HepG2 (cell line): ENCODE measurements around the gene CIAO2B. TPM values are rescaled to one million over a fixed set of nuclear protein-coding genes. Genes with fewer than 3 reads are reported as not detected.

ENCODE experiments used
- ATAC-seq: fragments of 200-7000 bp; cut with Tn5 transposase; 3 replicates; pipeline ENCODE4 v1.9.1; 2020; ENCODE audit warnings: mild to moderate bottlenecking, moderate library complexity
- BruUV-seq: library from RNA; stranded (reverse); fragments of 400-500 nt; replicated peaks from 2 replicates; lab custom pipeline; 2021; lab: Mats Ljungman, UMichigan
- CTCF ChIA-PET: fragments of 300-600 bp; formaldehyde crosslinking; extraction: SDS; loops from one replicate; lab custom pipeline; 2021; ENCODE audit warnings: low total read pairs, inconsistent platforms, low intra/inter-chr PET ratio; lab: Yijun Ruan, JAX
- POLR2A ChIA-PET: fragments of 350-600 bp; sonication (Branson Sonifier 250); formaldehyde crosslinking; loops from one replicate; lab custom pipeline; 2020; ENCODE audit warnings: antibody characterized with exemption, inconsistent platforms; lab: Yijun Ruan, JAX
- DNase-seq: peaks from one replicate; pipeline ENCODE4 v3.0.0-alpha.2; 2015; ENCODE audit warnings: low spot score
- FAIRE-seq: peaks from 3 replicates; lab custom pipeline; 2011; peaks lifted over from hg19 to GRCh38; lab: Jason Lieb, UNC
- H2AFZ ChIP-seq: one replicate; pipeline ENCODE4 v1.6.1; 2011; ENCODE audit warnings: low read length, inconsistent platforms
- H3K27ac ChIP-seq: fragments of 300-600 bp; 3 replicates; pipeline ENCODE4 v1.8.0; 2011; ENCODE audit warnings: mixed run types, mild to moderate bottlenecking, mixed read lengths, low read length, inconsistent platforms; ENCODE audit not compliant: insufficient read depth; ENCODE audit errors: extremely low read length
- H3K27me3 ChIP-seq, 2 experiments: fragments of 200-600 bp in 1 of 2; 2 replicates in 1 of 2; 3 replicates in 1 of 2; pipeline versions ENCODE4 v1.6.0 to v1.8.0; 2011; ENCODE audit warnings: low read length in 2 of 2, mild to moderate bottlenecking in 2 of 2, moderate library complexity in 2 of 2, inconsistent platforms in 1 of 2; ENCODE audit not compliant: insufficient read depth in 2 of 2, control insufficient read depth in 1 of 2
- H3K36me3 ChIP-seq, 2 experiments: fragments of 200-600 bp in 1 of 2; replicated peaks in 1 of 2; 2 replicates in 1 of 2; 3 replicates in 1 of 2; pipeline versions ENCODE4 v1.5.1 to v1.8.0; 2011; ENCODE audit warnings: low read length in 2 of 2, inconsistent platforms in 1 of 2; ENCODE audit not compliant: insufficient read depth in 2 of 2, control insufficient read depth in 1 of 2
- H3K4me1 ChIP-seq: 2 replicates; pipeline ENCODE4 v1.5.1; 2012; ENCODE audit warnings: low read length, inconsistent platforms; ENCODE audit not compliant: insufficient read depth
- H3K4me2 ChIP-seq: 2 replicates; pipeline ENCODE4 v1.6.0; 2011; ENCODE audit warnings: low read depth, low read length, inconsistent platforms
- H3K4me3 ChIP-seq, 3 experiments: fragments of 200-600 bp in 1 of 3; sonication (generic), shearing (Covaris generic) in 1 of 3; replicated peaks in 1 of 3; 2 replicates each; pipeline ENCODE4 v1.5.1; 2011 to 2016; ENCODE audit warnings: low read length in 3 of 3, inconsistent platforms in 2 of 3, low read depth in 2 of 3, mild to moderate bottlenecking in 2 of 3, control low read depth in 1 of 3, mixed read lengths in 1 of 3; ENCODE audit not compliant: insufficient read depth in 1 of 3
- H3K79me2 ChIP-seq: one replicate; pipeline ENCODE4 v1.6.1; 2011; ENCODE audit warnings: low read length, inconsistent platforms; ENCODE audit not compliant: insufficient read depth
- H3K9ac ChIP-seq: 2 replicates; pipeline ENCODE4 v1.6.0; 2011; ENCODE audit warnings: mild to moderate bottlenecking, low read depth, low read length, inconsistent platforms; ENCODE audit not compliant: insufficient read depth
- H3K9me3 ChIP-seq: 2 replicates; pipeline ENCODE4 v1.5.1; 2012; ENCODE audit warnings: mild to moderate bottlenecking, low read length
- H4K20me1 ChIP-seq: 2 replicates; pipeline ENCODE4 v1.6.0; 2011; ENCODE audit warnings: inconsistent platforms, mild to moderate bottlenecking, low read length, moderate library complexity; ENCODE audit not compliant: insufficient read depth
- NRL ChIP-seq: sonication (generic); formaldehyde crosslinking; IDR thresholded peaks from 2 replicates; pipeline ENCODE4 v1.5.0; 2020; ENCODE audit warnings: missing genetic modification reagents, mild to moderate bottlenecking, moderate library complexity, borderline replicate concordance
- PRPF4 ChIP-seq: fragments of 200-400 bp; formaldehyde crosslinking; IDR thresholded peaks from 2 replicates; pipeline ENCODE4 v1.6.1; 2016; ENCODE audit warnings: low read length, low read depth; ENCODE audit not compliant: poor library complexity, severe bottlenecking
- RFX1 ChIP-seq: fragments of 450-650 bp; IDR thresholded peaks from 2 replicates; pipeline ENCODE4 v1.6.1; 2017
- ZMYM4 ChIP-seq: sonication (generic); formaldehyde crosslinking; IDR thresholded peaks from 2 replicates; pipeline ENCODE4 v1.8.1; 2023; ENCODE audit warnings: mild to moderate bottlenecking, missing genetic modification reagents
- ZNF260 ChIP-seq: sonication (generic); formaldehyde crosslinking; IDR thresholded peaks from 2 replicates; pipeline ENCODE4 v1.4.0; 2020; ENCODE audit warnings: missing genetic modification reagents, low read depth, mild to moderate bottlenecking, borderline replicate concordance
- ZNF33B ChIP-seq: sonication (generic); formaldehyde crosslinking; IDR thresholded peaks from 2 replicates; pipeline ENCODE4 v1.5.1; 2020; ENCODE audit warnings: mild to moderate bottlenecking, missing genetic modification reagents
- ZNF562 ChIP-seq: sonication (generic); formaldehyde crosslinking; IDR thresholded peaks from 2 replicates; pipeline ENCODE4 v1.8.0; 2022; ENCODE audit warnings: missing genetic modification reagents, borderline replicate concordance
- ZNF563 ChIP-seq: sonication (generic); formaldehyde crosslinking; IDR thresholded peaks from 2 replicates; pipeline ENCODE4 v1.8.0; 2022; ENCODE audit warnings: mild to moderate bottlenecking, moderate library complexity, missing genetic modification reagents
- ZNF564 ChIP-seq: sonication (generic); formaldehyde crosslinking; IDR thresholded peaks from 2 replicates; pipeline ENCODE4 v1.8.1; 2023; ENCODE audit warnings: mild to moderate bottlenecking, missing genetic modification reagents
- WGBS: methylation state at CpG from one replicate; pipeline ENCODE4 v1.1.6; 2017; ENCODE audit warnings: low lambda C conversion rate; 5-methylcytosine and 5-hydroxymethylcytosine counted together
- in situ Hi-C: cut with HindIII; loops from 2 replicates; pipeline ENCODE4 v1.10.0; 2017; ENCODE audit warnings: low pct_unique_long_range_greater_than_20kb; ENCODE audit not compliant: extremely low pct_ligation_motif_present
- intact Hi-C: fragments of 100-400 bp; cut with micrococcal nuclease; formaldehyde crosslinking; loops from one replicate; pipeline ENCODE4 v1.10.0; 2022; ENCODE audit not compliant: unreplicated experiment
- polyA plus RNA-seq, 8 experiments: library from polyadenylated mRNA; depleted of rRNA in 3 of 8; stranded (reverse) in 7 of 8; unstranded in 1 of 8; fragments of >200 nt; fragmentation: Illumina TruSeq in 4 of 8; extraction: Trizol in 4 of 8; gene quantifications; 2 replicates each; pipeline versions ENCODE4 v1.2.1 to v1.2.3, GENCODE V29; 2011 to 2016; ENCODE audit warnings: low read depth in 4 of 8, missing spikeins in 1 of 8, mixed read lengths in 1 of 8; ENCODE audit not compliant: insufficient read depth in 1 of 8
- total RNA-seq, 5 experiments: library from RNA; depleted of rRNA; stranded (reverse); fragments of >200 nt; fragmentation: Illumina TruSeq; extraction: Trizol; gene quantifications; 2 replicates each; pipeline ENCODE4 v1.2.3, GENCODE V29; 2016; ENCODE audit warnings: low read depth in 1 of 5
- TF ChIP-seq, protein P1 (sequence below): sonication (generic); formaldehyde crosslinking; IDR thresholded peaks from 2 replicates; pipeline ENCODE4 v1.9.0; 2021; ENCODE audit warnings: missing genetic modification reagents, borderline replicate concordance
- TF ChIP-seq, protein P2 (sequence below): sonication (generic); formaldehyde crosslinking; IDR thresholded peaks from 2 replicates; pipeline ENCODE4 v1.4.0; 2020; ENCODE audit warnings: missing genetic modification reagents
- TF ChIP-seq, protein P3 (sequence below): sonication (generic); formaldehyde crosslinking; IDR thresholded peaks from 2 replicates; pipeline ENCODE4 v1.4.0; 2020; ENCODE audit warnings: mild to moderate bottlenecking, missing genetic modification reagents

CIAO2B gene
- total and polyA plus RNA-seq, 2 of the 13 experiments (the other 11 are each of a cell fraction or from before 2014, with no cell fraction given) = 157 to 293 TPM

DNA sequence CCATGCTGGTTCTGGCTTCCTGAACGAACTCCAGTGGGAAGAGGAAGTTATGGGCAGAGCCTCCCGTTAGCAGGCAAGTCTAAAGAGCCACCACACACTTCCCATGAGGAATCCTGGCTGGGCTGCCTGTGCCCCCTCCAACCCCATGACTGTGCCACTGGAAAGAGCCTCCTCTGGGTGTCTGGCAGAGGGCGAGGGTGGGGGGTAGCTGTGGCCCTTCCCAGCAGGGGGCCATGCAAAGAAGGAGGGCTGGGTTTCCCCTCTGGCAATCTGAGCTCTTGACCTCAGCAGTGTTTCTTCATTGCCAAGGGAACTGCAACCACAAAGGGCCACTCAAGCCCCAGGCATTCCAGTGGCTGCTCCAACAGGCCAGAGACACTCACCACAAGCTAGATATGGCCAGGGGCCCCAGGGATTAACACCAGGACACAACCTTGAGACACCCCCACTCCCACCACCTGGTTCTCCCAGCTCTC is 7.2 kb downstream of the CIAO2B start:
- peaks cover 54% of the 10 kb centered on the region for H3K4me1 ChIP-seq
- H3K9ac ChIP-seq = 0 out of 2 replicates have a peak overlapping the region, but pooled peaks have one; percentile 9
- in situ Hi-C loops (no loop called here), intact Hi-C loops (no loop called here)
- no peaks in the 10 kb centered on the region for H3K9me3 ChIP-seq
- no TSS peak for BruUV-seq
- peaks cover 5 to 18% of the 10 kb centered on the region in 2 experiments; a peak in 4 of 5 replicates for H3K27me3 ChIP-seq
- FAIRE-seq (no peak), ATAC-seq (peak; percentile 31), DNase-seq (peak; percentile 68)
- H2AFZ ChIP-seq = no peak overlapping the region
- no peaks in the 10 kb centered on the region for H3K79me2 ChIP-seq
- H3K4me2 ChIP-seq = 0 out of 2 replicates have a peak overlapping the region, but pooled peaks have one; percentile 4
- no peak overlapping the region for H3K27ac ChIP-seq
- ChIA-PET POLR2A (interaction anchor here (3.7 to 3.8 kb wide), 2 partner anchors 22 to 26 kb away, joined by 16 to 23 read pairs; no protein-coding TSS in a partner anchor), CTCF (interaction anchor here (2.9 kb wide), 1 partner anchor 32 kb away, joined by 28 read pairs; no protein-coding TSS in a partner anchor)
- no peak overlapping the region for H3K4me3 ChIP-seq
- no peaks in the 10 kb centered on the region; a peak in 1 of 5 replicates for H3K36me3 ChIP-seq
- whole genome bisulfite sequencing = 24% methylated on average over 2 of the region's 3 CpGs
- H4K20me1 ChIP-seq = no peaks in the 10 kb centered on the region
- TF ChIP-seq ZNF564 (no peak), ZMYM4 (CRISPR knock-in tag) (no peak), PRPF4 (no peak), ZNF33B (no peak), ZNF562 (CRISPR knock-in tag) (no peak), ZNF563 (no peak), NRL (CRISPR knock-in tag) (0 out of 2 replicates have a peak, but pooled peaks have one; percentile 38), ZNF260 (no peak), RFX1 (peak; percentile 74)
- TF ChIP-seq, protein P1, sequence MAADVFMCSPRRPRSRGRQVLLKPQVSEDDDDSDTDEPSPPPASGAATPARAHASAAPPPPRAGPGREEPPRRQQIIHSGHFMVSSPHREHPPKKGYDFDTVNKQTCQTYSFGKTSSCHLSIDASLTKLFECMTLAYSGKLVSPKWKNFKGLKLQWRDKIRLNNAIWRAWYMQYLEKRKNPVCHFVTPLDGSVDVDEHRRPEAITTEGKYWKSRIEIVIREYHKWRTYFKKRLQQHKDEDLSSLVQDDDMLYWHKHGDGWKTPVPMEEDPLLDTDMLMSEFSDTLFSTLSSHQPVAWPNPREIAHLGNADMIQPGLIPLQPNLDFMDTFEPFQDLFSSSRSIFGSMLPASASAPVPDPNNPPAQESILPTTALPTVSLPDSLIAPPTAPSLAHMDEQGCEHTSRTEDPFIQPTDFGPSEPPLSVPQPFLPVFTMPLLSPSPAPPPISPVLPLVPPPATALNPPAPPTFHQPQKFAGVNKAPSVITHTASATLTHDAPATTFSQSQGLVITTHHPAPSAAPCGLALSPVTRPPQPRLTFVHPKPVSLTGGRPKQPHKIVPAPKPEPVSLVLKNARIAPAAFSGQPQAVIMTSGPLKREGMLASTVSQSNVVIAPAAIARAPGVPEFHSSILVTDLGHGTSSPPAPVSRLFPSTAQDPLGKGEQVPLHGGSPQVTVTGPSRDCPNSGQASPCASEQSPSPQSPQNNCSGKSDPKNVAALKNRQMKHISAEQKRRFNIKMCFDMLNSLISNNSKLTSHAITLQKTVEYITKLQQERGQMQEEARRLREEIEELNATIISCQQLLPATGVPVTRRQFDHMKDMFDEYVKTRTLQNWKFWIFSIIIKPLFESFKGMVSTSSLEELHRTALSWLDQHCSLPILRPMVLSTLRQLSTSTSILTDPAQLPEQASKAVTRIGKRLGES (CRISPR knock-in tag) = no peak
- TF ChIP-seq, protein P2, sequence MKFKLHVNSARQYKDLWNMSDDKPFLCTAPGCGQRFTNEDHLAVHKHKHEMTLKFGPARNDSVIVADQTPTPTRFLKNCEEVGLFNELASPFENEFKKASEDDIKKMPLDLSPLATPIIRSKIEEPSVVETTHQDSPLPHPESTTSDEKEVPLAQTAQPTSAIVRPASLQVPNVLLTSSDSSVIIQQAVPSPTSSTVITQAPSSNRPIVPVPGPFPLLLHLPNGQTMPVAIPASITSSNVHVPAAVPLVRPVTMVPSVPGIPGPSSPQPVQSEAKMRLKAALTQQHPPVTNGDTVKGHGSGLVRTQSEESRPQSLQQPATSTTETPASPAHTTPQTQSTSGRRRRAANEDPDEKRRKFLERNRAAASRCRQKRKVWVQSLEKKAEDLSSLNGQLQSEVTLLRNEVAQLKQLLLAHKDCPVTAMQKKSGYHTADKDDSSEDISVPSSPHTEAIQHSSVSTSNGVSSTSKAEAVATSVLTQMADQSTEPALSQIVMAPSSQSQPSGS (CRISPR knock-in tag) = no peak
- TF ChIP-seq, protein P3, sequence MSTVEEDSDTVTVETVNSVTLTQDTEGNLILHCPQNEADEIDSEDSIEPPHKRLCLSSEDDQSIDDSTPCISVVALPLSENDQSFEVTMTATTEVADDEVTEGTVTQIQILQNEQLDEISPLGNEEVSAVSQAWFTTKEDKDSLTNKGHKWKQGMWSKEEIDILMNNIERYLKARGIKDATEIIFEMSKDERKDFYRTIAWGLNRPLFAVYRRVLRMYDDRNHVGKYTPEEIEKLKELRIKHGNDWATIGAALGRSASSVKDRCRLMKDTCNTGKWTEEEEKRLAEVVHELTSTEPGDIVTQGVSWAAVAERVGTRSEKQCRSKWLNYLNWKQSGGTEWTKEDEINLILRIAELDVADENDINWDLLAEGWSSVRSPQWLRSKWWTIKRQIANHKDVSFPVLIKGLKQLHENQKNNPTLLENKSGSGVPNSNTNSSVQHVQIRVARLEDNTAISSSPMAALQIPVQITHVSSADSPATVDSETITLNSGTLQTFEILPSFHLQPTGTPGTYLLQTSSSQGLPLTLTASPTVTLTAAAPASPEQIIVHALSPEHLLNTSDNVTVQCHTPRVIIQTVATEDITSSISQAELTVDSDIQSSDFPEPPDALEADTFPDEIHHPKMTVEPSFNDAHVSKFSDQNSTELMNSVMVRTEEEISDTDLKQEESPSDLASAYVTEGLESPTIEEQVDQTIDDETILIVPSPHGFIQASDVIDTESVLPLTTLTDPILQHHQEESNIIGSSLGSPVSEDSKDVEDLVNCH = no peak
